ENCODE data around the gene GRAMD2A.

The GRAMD2A gene

DNA sequence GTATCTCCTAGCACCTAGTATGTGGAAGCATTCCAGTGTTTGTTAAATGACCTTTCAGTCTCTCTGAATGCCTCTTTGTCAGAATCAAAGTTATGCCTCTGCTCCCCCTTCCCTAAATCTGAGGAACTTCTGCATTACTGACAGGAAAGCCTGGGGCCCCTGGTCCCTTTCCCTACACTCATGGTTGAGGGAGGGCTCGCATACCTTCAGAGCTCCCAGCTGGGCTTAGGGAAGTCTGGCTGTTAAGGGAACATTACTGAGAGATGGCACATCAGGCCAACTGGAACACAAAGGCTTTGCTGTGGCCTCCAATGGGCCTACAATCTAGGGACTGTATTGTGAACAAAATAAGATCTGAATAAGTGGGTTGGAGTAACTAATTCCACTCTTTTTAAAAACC lies 23.1 kb upstream of the GRAMD2A start:
- Histone ChIP-seq H3K9me3 (ENCODE audit: severe bottlenecking) (no peaks in the 10 kb centered on the region), H3K4me3 (ENCODE audit: severe bottlenecking) (no peak overlapping the region), H3K27me3 (ENCODE audit: insufficient read depth, poor library complexity, severe bottlenecking) (no peaks in the 10 kb centered on the region), H3K36me3 (ENCODE audit: low read depth) (peaks cover 94% of the 10 kb centered on the region), H3K4me1 (ENCODE audit: insufficient read depth, poor library complexity, severe bottlenecking) (peaks cover 47% of the 10 kb centered on the region), H3K27ac (ENCODE audit: poor library complexity, severe bottlenecking) (peak overlapping the region; percentile 99)
- ATAC-seq (ENCODE audit: low read depth) (no peak), DNase-seq (ENCODE audit: low spot score) (no peak)
- TF ChIP-seq, protein P1, sequence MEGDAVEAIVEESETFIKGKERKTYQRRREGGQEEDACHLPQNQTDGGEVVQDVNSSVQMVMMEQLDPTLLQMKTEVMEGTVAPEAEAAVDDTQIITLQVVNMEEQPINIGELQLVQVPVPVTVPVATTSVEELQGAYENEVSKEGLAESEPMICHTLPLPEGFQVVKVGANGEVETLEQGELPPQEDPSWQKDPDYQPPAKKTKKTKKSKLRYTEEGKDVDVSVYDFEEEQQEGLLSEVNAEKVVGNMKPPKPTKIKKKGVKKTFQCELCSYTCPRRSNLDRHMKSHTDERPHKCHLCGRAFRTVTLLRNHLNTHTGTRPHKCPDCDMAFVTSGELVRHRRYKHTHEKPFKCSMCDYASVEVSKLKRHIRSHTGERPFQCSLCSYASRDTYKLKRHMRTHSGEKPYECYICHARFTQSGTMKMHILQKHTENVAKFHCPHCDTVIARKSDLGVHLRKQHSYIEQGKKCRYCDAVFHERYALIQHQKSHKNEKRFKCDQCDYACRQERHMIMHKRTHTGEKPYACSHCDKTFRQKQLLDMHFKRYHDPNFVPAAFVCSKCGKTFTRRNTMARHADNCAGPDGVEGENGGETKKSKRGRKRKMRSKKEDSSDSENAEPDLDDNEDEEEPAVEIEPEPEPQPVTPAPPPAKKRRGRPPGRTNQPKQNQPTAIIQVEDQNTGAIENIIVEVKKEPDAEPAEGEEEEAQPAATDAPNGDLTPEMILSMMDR (IDR thresholded peaks at IDR 0.05; ENCODE audit: poor library complexity, severe bottlenecking), result no peak

DNA sequence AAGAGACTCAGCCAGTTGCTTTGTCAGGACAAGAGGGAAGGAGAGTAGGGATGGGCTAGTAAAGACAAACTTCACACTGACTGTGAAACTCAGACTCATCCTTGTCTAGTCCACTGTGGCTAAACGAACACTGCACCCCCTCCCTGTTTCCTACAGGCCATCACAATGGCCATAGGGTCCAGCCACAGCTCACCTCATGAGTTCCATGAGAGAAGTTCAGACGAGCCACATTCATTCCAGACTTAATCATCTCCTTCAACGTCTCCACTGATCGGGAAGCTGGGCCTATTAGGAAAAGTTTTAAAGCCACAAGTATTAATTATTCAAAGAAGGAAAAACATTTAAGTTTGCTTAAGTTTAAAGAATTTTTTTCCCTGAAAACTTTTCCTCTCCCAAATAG lies 19.6 kb upstream of the GRAMD2A start:
- DNase-seq (ENCODE audit: low spot score) (no peak), ATAC-seq (ENCODE audit: low read depth) (no peak)
- Histone ChIP-seq H3K36me3 (ENCODE audit: low read depth) (peaks cover 100% of the 10 kb centered on the region), H3K27ac (ENCODE audit: poor library complexity, severe bottlenecking) (peak overlapping the region; percentile 99), H3K27me3 (ENCODE audit: insufficient read depth, poor library complexity, severe bottlenecking) (no peaks in the 10 kb centered on the region), H3K4me3 (ENCODE audit: severe bottlenecking) (no peak overlapping the region), H3K9me3 (ENCODE audit: severe bottlenecking) (no peaks in the 10 kb centered on the region), H3K4me1 (ENCODE audit: insufficient read depth, poor library complexity, severe bottlenecking) (peaks cover 16% of the 10 kb centered on the region)
- TF ChIP-seq, protein P1 (IDR thresholded peaks at IDR 0.05; ENCODE audit: poor library complexity, severe bottlenecking), result no peak

DNA sequence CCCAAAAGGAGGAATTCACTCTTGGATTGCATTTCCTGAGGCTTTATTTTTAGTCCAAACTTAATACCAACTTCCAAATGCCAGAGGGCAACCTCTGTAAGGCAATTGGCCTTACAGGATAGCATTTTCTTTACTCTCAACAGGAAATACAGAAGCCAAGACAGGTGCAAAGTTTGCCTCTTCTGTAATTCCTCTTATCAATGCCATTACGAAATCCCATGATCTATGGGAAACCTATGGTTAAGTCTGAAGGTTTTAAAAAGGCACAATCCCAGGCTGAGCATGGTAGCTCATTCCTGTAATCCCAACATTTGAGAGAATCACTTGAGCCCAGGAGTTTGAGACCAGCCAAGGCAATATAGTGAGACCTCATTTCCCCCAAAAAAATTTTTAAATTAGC lies 18.5 kb upstream of the GRAMD2A start:
- no peak for DNase-seq (ENCODE audit: low spot score)
- peak overlapping the region; percentile 99 for H3K27ac ChIP-seq (ENCODE audit: poor library complexity, severe bottlenecking)
- H3K4me3 ChIP-seq (ENCODE audit: severe bottlenecking), result no peak overlapping the region
- H3K27me3 ChIP-seq (ENCODE audit: insufficient read depth, poor library complexity, severe bottlenecking), result no peaks in the 10 kb centered on the region
- ATAC-seq (ENCODE audit: low read depth), result no peak
- H3K36me3 ChIP-seq (ENCODE audit: low read depth), result peaks cover 100% of the 10 kb centered on the region
- peaks cover 5% of the 10 kb centered on the region for H3K4me1 ChIP-seq (ENCODE audit: insufficient read depth, poor library complexity, severe bottlenecking)
- TF ChIP-seq, protein P1 (IDR thresholded peaks at IDR 0.05; ENCODE audit: poor library complexity, severe bottlenecking), result no peak
- H3K9me3 ChIP-seq (ENCODE audit: severe bottlenecking), result no peaks in the 10 kb centered on the region

DNA sequence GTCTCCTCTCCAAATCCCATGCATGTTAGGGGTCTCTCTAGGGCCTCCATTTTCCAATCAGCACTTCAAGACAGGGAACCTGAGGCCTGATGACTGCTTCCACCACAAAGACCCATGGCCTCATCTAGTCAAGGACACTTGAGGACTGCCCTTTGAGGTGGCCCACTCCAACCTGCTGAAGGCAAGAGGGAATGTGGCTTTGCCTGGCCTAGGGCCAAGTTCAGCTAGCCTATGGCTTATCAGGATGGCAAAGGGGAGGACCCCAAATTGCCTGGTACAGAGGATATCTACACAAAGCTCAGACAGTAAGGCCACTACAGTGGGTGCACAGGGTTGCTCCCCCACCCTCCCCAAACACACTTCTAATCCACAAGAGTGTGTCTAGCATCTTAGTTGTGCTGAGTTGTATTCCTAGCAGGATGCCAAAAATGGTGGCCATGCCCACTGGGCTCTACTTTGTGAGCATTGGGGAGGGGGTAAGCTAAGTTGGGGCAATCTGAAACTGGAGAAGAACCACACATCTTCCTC lies 10.0 kb upstream of the GRAMD2A start:
- no peak overlapping the region for H3K4me3 ChIP-seq (ENCODE audit: severe bottlenecking)
- peaks cover 25% of the 10 kb centered on the region for H3K4me1 ChIP-seq (ENCODE audit: insufficient read depth, poor library complexity, severe bottlenecking)
- peak overlapping the region; percentile 91 for H3K27ac ChIP-seq (ENCODE audit: poor library complexity, severe bottlenecking)
- ATAC-seq (ENCODE audit: low read depth), result no peak
- TF ChIP-seq, protein P1 (IDR thresholded peaks at IDR 0.05; ENCODE audit: poor library complexity, severe bottlenecking), result no peak
- H3K9me3 ChIP-seq (ENCODE audit: severe bottlenecking), result no peaks in the 10 kb centered on the region
- no peak for DNase-seq (ENCODE audit: low spot score)
- H3K36me3 ChIP-seq (ENCODE audit: low read depth), result peaks cover 98% of the 10 kb centered on the region
- H3K27me3 ChIP-seq (ENCODE audit: insufficient read depth, poor library complexity, severe bottlenecking), result no peaks in the 10 kb centered on the region

DNA sequence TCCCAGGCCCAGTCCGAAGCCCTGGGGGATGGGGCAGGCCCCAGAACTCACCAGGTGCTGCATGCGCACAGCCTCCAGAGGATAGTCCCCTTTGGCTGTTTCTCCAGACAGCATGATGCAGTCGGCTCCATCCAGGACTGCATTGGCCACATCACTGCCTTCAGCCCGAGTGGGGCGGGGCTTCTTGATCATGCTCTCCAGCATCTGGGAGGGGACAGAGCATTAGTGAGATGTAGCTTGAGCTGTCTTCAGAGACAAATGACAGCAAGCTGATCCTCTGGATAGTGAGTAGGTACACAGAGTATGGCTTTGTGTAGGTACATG lies 9.1 kb upstream of the GRAMD2A start:
- DNase-seq (ENCODE audit: low spot score) (no peak), ATAC-seq (ENCODE audit: low read depth) (no peak)
- peaks cover 25% of the 10 kb centered on the region for H3K4me1 ChIP-seq (ENCODE audit: insufficient read depth, poor library complexity, severe bottlenecking)
- peaks cover 98% of the 10 kb centered on the region for H3K36me3 ChIP-seq (ENCODE audit: low read depth)
- H3K27ac ChIP-seq (ENCODE audit: poor library complexity, severe bottlenecking), result peak overlapping the region; percentile 91
- no peaks in the 10 kb centered on the region for H3K9me3 ChIP-seq (ENCODE audit: severe bottlenecking)
- H3K4me3 ChIP-seq (ENCODE audit: severe bottlenecking), result no peak overlapping the region
- no peaks in the 10 kb centered on the region for H3K27me3 ChIP-seq (ENCODE audit: insufficient read depth, poor library complexity, severe bottlenecking)
- TF ChIP-seq, protein P1 (IDR thresholded peaks at IDR 0.05; ENCODE audit: poor library complexity, severe bottlenecking), result no peak
